GM12872 (cell line): ENCODE results near the gene FGA.

Experiments used
- TF ChIP-seq, protein P1 (sequence below): IDR thresholded peaks from 3 replicates; pipeline ENCODE4 v1.5.1; 2011; ENCODE audit warnings: low read depth, mild to moderate bottlenecking, low read length, moderate library complexity; ENCODE audit not compliant: insufficient read depth

FGA gene

DNA sequence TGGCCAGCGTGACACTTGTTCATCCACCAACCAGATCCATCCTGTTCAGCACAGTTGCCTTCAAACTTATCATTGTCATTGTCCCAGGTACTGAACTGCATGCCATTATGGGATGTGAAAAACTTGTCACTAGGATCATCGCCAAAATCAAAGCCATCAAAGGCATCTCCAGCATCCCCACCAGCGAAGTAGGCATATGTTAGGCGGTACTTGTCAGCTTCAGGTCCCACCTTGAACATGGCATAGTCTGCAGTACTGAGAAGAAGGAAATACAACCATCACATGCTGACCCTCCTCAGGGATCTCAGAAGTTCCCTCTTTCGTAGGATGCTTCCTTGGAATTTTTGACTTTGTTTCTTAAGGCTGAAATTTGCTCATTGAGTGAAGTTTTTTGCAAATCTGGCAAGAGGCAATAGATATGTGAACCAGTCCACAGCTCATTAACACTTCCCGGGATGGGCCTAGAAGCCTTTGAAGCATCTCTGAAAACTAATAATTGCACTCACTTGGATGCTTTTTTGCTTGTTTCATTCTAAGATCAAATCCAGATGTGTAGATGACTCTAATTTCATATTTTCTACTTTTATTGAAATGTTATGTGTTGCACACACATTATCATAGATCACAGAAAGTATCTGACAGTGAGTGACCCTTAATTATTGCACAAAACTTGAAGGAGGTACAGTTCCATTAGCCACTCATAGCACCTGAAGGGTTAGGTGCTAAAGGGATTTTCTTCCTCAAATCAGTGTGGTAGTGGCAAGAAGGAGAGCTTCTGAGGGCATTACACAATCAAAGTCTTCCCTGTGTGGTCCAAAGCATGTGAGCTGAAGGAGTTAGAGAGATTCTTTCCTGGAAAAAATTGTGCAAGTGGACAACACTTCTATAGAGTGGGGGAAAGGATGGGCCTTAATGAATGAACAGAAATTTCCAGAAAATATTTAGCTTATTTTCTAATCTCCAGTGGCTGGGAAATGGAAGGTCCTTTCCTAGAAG, 16.5 kb upstream of the FGA start:
- TF ChIP-seq, protein P1, sequence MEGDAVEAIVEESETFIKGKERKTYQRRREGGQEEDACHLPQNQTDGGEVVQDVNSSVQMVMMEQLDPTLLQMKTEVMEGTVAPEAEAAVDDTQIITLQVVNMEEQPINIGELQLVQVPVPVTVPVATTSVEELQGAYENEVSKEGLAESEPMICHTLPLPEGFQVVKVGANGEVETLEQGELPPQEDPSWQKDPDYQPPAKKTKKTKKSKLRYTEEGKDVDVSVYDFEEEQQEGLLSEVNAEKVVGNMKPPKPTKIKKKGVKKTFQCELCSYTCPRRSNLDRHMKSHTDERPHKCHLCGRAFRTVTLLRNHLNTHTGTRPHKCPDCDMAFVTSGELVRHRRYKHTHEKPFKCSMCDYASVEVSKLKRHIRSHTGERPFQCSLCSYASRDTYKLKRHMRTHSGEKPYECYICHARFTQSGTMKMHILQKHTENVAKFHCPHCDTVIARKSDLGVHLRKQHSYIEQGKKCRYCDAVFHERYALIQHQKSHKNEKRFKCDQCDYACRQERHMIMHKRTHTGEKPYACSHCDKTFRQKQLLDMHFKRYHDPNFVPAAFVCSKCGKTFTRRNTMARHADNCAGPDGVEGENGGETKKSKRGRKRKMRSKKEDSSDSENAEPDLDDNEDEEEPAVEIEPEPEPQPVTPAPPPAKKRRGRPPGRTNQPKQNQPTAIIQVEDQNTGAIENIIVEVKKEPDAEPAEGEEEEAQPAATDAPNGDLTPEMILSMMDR = no peak

DNA sequence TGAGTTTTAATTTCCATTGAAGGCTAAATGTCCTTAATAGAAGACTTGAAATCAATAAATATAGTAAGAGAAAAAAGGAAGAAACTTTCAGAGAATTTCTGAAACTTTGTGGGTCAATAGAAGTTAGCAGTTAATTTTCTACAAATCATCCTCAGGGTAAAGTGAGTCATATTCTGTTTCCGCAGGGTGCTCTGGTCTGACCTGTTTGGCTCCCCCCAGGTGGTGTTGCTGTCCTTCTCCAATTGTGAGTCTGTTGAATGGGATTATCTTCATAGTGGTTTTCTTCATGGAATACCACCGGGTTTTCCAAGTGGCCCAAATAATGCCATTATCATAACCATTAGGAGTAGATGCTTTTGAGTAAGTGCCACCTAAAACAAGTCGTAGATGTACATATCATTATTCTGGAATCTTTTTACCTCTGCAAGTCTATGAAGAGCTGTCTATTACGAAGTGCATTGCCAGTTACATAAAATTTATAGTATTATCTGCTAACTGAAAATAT, 14.2 kb upstream of the FGA start:
- TF ChIP-seq, protein P1 = no peak

DNA sequence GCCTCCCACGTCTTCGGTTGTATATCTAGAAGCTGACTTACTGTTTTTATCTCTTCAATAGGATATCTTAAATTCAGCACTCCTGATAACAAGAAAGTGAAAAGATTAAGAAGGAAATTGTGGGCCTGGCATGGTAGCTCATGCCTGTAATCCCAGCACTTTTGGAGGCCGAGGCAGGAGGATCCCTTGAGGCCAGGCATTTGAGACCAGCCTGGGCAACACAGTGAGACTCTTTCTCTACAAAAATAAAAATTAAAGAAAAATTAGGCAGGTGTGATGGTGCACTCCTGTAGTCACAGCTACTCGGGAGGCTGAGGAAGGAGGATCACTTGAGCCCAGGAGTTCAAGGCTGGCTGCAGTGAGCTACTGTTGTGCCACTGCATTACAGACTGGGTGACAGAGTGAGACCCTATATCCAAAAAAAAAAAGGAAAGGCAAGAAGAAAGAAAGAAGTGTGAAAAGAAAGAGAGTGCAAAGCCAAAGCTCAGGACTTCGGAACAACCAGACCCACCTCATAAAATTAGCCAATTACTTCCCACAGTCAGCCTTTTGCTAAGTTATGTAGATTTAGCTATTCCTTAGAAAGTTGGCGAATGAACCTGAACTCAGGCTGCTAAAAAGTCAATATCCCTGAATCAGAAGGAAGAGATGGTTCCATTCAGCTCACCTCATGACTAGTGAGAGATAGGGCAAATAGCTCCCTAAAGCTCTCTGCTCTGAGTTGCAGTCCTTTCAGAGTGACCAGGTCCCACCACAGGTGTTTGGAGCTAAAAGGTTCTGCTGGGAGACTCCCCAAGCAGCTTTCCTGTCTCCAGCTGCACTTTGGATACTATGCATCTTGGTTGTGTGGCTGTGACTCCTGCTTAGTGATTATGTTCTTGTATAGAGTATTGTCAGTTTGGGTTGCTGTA, 12.7 kb upstream of the FGA start:
- TF ChIP-seq, protein P1 = no peak

DNA sequence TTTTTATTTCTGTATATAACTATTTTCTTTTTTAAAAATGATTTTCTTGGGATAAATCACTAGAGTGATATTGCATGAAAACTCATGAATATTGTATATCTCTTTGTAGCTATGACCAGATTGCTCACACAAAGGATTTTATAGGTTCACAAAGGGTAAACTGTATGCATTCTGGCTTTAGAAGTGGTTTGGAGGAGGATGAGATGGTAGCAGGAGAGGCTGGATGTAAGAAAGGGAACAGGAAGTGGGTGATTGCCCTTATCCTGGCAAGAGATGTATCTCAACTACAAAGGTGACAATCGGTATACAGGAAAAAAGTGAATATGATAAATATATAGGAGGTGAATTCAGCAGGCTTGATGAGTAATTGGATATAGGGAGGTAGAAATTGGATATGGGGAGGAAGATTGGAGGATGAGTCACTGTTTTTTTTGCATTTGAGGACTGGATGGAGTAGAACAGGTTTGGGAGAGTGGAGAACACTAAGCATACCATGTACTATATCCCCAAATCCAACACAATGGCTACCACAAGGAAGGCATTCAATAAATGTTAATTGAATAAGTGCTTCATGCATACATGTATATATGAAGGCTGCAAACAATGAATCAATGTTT, 12.0 kb upstream of the FGA start:
- TF ChIP-seq, protein P1 = no peak

DNA sequence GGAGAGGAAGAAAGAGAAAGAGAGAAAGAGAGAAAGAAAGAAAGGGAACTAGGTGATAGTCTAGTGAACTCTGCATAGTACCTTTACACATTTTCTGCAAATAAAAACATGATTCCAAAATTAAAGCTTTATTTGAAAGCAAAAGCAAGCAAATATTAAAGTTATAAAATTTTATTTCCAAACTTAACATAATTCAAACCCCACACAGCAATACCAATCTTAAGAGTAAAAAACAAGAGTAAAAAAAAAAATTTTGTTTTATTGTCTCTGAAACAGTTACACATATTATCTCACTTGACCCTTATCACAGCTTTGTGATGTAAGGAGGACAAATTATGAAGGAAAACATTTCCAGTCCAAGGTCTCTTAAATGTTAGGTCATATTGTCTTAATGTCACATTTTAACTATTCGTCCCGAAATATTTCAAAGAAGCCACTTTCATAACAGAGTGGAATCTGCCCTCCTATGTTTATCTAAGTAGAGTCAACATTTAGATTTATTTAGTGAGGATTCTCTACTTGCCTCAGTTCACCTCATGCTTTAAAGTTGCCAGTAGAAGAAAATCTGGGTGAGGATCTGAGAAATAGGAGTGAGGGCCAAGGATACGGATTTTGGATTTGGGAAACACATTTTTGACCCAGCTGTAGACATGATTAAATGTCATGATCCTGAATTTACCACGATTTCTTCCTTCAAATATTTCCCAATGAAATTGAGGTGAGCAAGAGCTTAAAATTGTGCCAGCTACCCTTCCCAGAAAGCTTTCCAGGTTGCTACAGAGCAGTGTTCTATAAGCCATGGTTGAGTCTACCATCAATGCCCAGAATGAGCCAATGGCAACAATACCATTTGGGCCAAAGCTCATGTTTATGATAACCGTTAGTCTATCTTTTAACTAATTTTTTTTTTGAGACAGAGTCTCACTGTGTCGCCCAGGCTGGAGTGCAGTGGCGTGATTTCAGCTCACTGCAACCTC, 7.5 kb upstream of the FGA start:
- TF ChIP-seq, protein P1 = no peak

DNA sequence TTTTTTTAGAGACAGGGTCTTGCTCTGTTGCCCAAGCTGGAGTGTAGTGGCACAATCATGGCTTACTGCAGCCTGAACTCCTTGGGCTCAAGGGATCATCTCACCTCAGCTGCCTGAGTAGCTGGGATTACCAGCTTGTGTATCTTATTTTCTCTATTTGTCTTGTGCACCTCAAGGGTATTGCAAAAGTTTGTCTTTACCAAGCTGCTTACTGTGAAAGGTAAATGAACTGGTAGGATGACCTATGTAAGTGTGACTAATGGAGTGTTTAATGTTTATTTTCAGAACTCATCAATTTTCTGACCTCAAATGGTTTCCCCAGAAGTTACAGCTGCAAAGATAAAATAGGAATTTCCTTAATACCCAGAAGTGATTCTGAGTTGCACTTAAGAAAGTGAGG, 5.3 kb upstream of the FGA start:
- TF ChIP-seq, protein P1 = no peak
